IMR-90 (cell line): ENCODE results near the gene NDEL1. TPM values are rescaled to one million over a fixed set of nuclear protein-coding genes. Genes with fewer than 3 reads are reported as not detected.
A peak's percentile ranks its signal among the peaks of the same experiment; 100 is the strongest.

Source experiments
- ATAC-seq: fragments of 200-7000 bp; cut with Tn5 transposase; 2 replicates; pipeline ENCODE4 v1.9.1; 2020; ENCODE audit warnings: low read depth, mild to moderate bottlenecking, moderate library complexity
- BruUV-seq: library from RNA; stranded (reverse); fragments of 400-500 nt; replicated peaks from 2 replicates; lab custom pipeline; 2021; lab: Mats Ljungman, UMichigan
- CTCF ChIA-PET: fragments of 300-600 bp; formaldehyde crosslinking; extraction: SDS; loops from one replicate; lab custom pipeline; 2021; ENCODE audit warnings: antibody characterized with exemption; lab: Yijun Ruan, JAX
- POLR2A ChIA-PET: fragments of 300-600 bp; sonication (Branson Sonifier 250); formaldehyde crosslinking; loops from one replicate; lab custom pipeline; 2022; ENCODE audit warnings: antibody characterized with exemption; ENCODE audit not compliant: unreplicated experiment; lab: Charles Lee
- DNase-seq: peaks from one replicate; pipeline ENCODE4 v3.0.0; 2013
- H2AFZ ChIP-seq: replicated peaks from 2 replicates; pipeline ENCODE3; 2013; ENCODE audit warnings: low read length, mild to moderate bottlenecking; ENCODE audit not compliant: poor library complexity
- H2AK5ac ChIP-seq: 2 replicates; pipeline ENCODE4 v1.6.1; 2013; ENCODE audit warnings: low read depth, low read length, inconsistent platforms
- H2AK9ac ChIP-seq: replicated peaks from 2 replicates; pipeline ENCODE3; 2013; ENCODE audit warnings: mild to moderate bottlenecking, low read depth, low read length, moderate library complexity; ENCODE audit not compliant: poor library complexity
- H2BK120ac ChIP-seq: 2 replicates; pipeline ENCODE4 v1.6.1; 2013; ENCODE audit warnings: low read depth, low read length, inconsistent platforms
- H2BK15ac ChIP-seq: 3 replicates; pipeline ENCODE4 v1.6.1; 2013; ENCODE audit warnings: low read depth, low read length, inconsistent platforms
- H2BK20ac ChIP-seq: 2 replicates; pipeline ENCODE4 v1.6.1; 2013; ENCODE audit warnings: low read depth, mild to moderate bottlenecking, inconsistent platforms, low read length, moderate library complexity
- H2BK5ac ChIP-seq: 2 replicates; pipeline ENCODE4 v1.6.1; 2013; ENCODE audit warnings: mild to moderate bottlenecking, low read depth, low read length, inconsistent platforms; ENCODE audit not compliant: poor library complexity, severe bottlenecking
- H3K14ac ChIP-seq: replicated peaks from 2 replicates; pipeline ENCODE4 v1.6.1; 2013; ENCODE audit warnings: low read depth, low read length, inconsistent platforms
- H3K18ac ChIP-seq: 2 replicates; pipeline ENCODE4 v1.6.1; 2013; ENCODE audit warnings: low read depth, low read length, control low read depth
- H3K23ac ChIP-seq: 2 replicates; pipeline ENCODE4 v1.6.1; 2013; ENCODE audit warnings: low read depth, low read length, inconsistent platforms
- H3K27ac ChIP-seq: 2 replicates; pipeline ENCODE4 v1.5.1; 2013; ENCODE audit warnings: mild to moderate bottlenecking, control low read depth, low read length; ENCODE audit not compliant: insufficient read depth
- H3K27me3 ChIP-seq: 2 replicates; pipeline ENCODE4 v1.6.1; 2013; ENCODE audit warnings: low read length; ENCODE audit not compliant: control insufficient read depth, insufficient read depth
- H3K36me3 ChIP-seq: 2 replicates; pipeline ENCODE4 v1.6.1; 2013; ENCODE audit warnings: low read length, mixed read lengths; ENCODE audit not compliant: control insufficient read depth, insufficient read depth
- H3K4ac ChIP-seq: 2 replicates; pipeline ENCODE4 v1.6.1; 2013; ENCODE audit warnings: low read depth, low read length, inconsistent platforms
- H3K4me1 ChIP-seq: 2 replicates; pipeline ENCODE4 v1.6.1; 2013; ENCODE audit warnings: low read length, mixed read lengths; ENCODE audit not compliant: control insufficient read depth, insufficient read depth
- H3K4me2 ChIP-seq: 2 replicates; pipeline ENCODE4 v1.6.1; 2013; ENCODE audit warnings: low read depth, mild to moderate bottlenecking, control low read depth, low read length, moderate library complexity
- H3K4me3 ChIP-seq: 2 replicates; pipeline ENCODE4 v1.5.1; 2013; ENCODE audit warnings: low read depth, mild to moderate bottlenecking, control low read depth, low read length, moderate library complexity; ENCODE audit not compliant: insufficient read depth
- H3K56ac ChIP-seq: 2 replicates; pipeline ENCODE4 v1.6.1; 2013; ENCODE audit warnings: low read length, inconsistent platforms; ENCODE audit not compliant: insufficient read depth; ENCODE audit errors: extremely low read depth
- H3K79me1 ChIP-seq, 2 experiments: 2 replicates each; pipeline ENCODE4 v1.6.1; 2013; ENCODE audit warnings: low read length in 2 of 2, inconsistent platforms in 1 of 2, low read depth in 1 of 2
- H3K9ac ChIP-seq: 2 replicates; pipeline ENCODE4 v1.6.1; 2013; ENCODE audit warnings: low read depth, low read length, control low read depth
- H3K9me1 ChIP-seq: 2 replicates; pipeline ENCODE4 v1.6.1; 2013; ENCODE audit warnings: low read length, inconsistent platforms; ENCODE audit not compliant: insufficient read depth
- H3K9me3 ChIP-seq: 2 replicates; pipeline ENCODE4 v1.6.1; 2013; ENCODE audit warnings: low read length; ENCODE audit not compliant: control insufficient read depth, insufficient read depth
- H4K20me1 ChIP-seq: 2 replicates; pipeline ENCODE4 v1.6.1; 2013; ENCODE audit warnings: low read length, inconsistent platforms; ENCODE audit not compliant: insufficient read depth
- H4K5ac ChIP-seq: 2 replicates; pipeline ENCODE4 v1.6.1; 2013; ENCODE audit warnings: mild to moderate bottlenecking, low read depth, low read length, control low read depth
- H4K8ac ChIP-seq, 2 experiments: 2 replicates each; pipeline ENCODE4 v1.6.1; 2013; ENCODE audit warnings: low read depth in 2 of 2, low read length in 2 of 2, control low read depth in 1 of 2, inconsistent platforms in 1 of 2
- H4K91ac ChIP-seq: 2 replicates; pipeline ENCODE4 v1.6.1; 2013; ENCODE audit warnings: low read depth, low read length, inconsistent platforms; ENCODE audit not compliant: insufficient read depth
- CHD1 ChIP-seq: IDR thresholded peaks from 2 replicates; pipeline ENCODE4 v1.6.1; 2012; ENCODE audit warnings: low read depth, low read length, improper control_type of control experiment
- MAFK ChIP-seq: IDR thresholded peaks from 2 replicates; pipeline ENCODE4 v1.6.1; 2012; ENCODE audit warnings: low read depth, low read length, improper control_type of control experiment
- MXI1 ChIP-seq: IDR thresholded peaks from 2 replicates; pipeline ENCODE4 v1.6.1; 2012; ENCODE audit warnings: low read depth, mild to moderate bottlenecking, low read length, moderate library complexity, borderline replicate concordance
- RAD21 ChIP-seq: IDR thresholded peaks from 2 replicates; pipeline ENCODE4 v1.6.1; 2012; ENCODE audit warnings: low read length, improper control_type of control experiment
- whole genome bisulfite sequencing, 2 experiments: methylation state at CpG; one replicate each; pipeline versions ENCODE4 v1.1.5 to v1.1.7; 2013; ENCODE audit warnings: missing lambda C conversion rate in 2 of 2; ENCODE audit not compliant: insufficient read length in 1 of 2; ENCODE audit errors: extremely low coverage in 2 of 2; 5-methylcytosine and 5-hydroxymethylcytosine counted together
- dilution Hi-C: fragments of 300-500 bp; cut with HindIII; formaldehyde crosslinking; loops from one replicate; pipeline ENCODE4 v1.14.3; 2018; ENCODE audit warnings: low sequenced_read_pairs; ENCODE audit not compliant: unreplicated experiment
- in situ Hi-C: fragments of 300-500 bp; cut with MboI; formaldehyde crosslinking; loops from 3 replicates; pipeline ENCODE4 v1.14.3; 2019; ENCODE audit warnings: low sequenced_read_pairs, inconsistent platforms, mixed read lengths
- intact Hi-C: fragments of 100-400 bp; cut with micrococcal nuclease; formaldehyde crosslinking; loops from 2 replicates; pipeline ENCODE4 v1.10.0; 2022
- polyA plus RNA-seq, 3 experiments: library from polyadenylated mRNA; depleted of rRNA; stranded (reverse); fragments of >200 nt; gene quantifications; 2 replicates each; pipeline ENCODE4 v1.2.3, GENCODE V29; 2012; ENCODE audit warnings: low replicate concordance in 1 of 3
- total RNA-seq: library from RNA; depleted of rRNA; stranded (reverse); fragments of >200 nt; gene quantifications from 2 replicates; pipeline ENCODE4 v1.2.3, GENCODE V29; 2012
- TF ChIP-seq, protein P1 (sequence below): fragments of 150-350 bp; IDR thresholded peaks from 2 replicates; pipeline ENCODE4 v1.6.1; 2017; ENCODE audit warnings: mild to moderate bottlenecking, antibody characterized with exemption, low read length, low read depth

NDEL1 gene
- total and polyA plus RNA-seq, 2 of the 4 experiments (the other 2 are of a cell fraction): 28.9 to 95.6 TPM

DNA sequence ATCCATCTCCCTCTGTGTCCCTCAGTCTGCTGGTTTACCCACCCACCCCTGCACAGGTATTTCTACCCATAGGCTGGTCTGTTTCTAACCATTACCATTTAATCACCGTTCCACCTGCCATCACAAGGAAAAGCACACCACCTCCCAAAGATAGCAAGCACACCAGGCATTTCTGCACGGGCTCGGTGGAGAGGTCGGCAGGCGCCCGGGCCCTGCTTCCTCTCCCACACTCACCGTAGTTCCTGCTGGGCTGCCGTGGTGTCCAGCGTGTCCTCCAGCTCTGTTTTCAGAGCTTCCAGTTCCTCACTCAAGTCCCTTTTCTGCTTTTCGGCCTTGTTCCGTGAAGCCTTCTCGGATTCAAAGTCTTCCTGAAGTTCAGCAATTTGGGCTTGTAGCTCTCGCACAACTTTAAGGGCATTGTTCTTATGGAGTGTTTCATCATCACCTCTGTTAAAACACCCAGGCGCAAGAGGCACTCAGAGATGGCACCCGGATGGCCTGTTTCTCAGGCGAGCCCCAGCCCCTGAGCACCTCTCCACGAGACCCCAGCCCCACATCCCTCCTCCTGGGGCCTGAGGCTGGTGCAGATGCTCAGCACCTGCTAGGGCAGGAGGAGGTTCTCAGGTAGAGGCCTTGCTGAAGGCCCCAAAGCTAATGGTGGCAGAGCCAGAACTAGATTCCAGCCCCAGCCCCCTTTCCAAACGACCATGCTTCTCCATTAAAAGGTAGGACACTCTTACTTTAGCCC, 69.0 kb downstream of the NDEL1 start:
- Histone ChIP-seq H4K20me1 (no peaks in the 10 kb centered on the region; the same call in 1 of the 2 replicates), H3K36me3 (peaks cover 69% of the 10 kb centered on the region), H2BK120ac (no peak overlapping the region), H2BK15ac (no peak overlapping the region), H2BK5ac (no peak overlapping the region), H2BK20ac (no peak overlapping the region), H2AK5ac (no peak overlapping the region), H2AFZ (no peak overlapping the region), H3K4ac (no peak overlapping the region), H4K91ac (no peak overlapping the region), H4K8ac (no peak overlapping the region), H3K4me1 (peaks cover 8% of the 10 kb centered on the region), H3K27me3 (no peaks in the 10 kb centered on the region), H3K18ac (no peak overlapping the region), H3K4me3 (no peak overlapping the region), H3K27ac (peak overlapping the region; percentile 34; the same call in 1 of the 2 replicates), H3K56ac (no peak overlapping the region), H3K9me3 (no peaks in the 10 kb centered on the region), H3K9ac (no peak overlapping the region), H2AK9ac (no peak overlapping the region), H3K79me1 (peaks cover 0 to 4% of the 10 kb centered on the region in 2 experiments; a peak in 2 of 4 replicates), H3K14ac (no peak overlapping the region), H3K9me1 (no peaks in the 10 kb centered on the region; the same call in 1 of the 2 replicates), H4K5ac (no peak overlapping the region), H3K23ac (no peak overlapping the region), H3K4me2 (no peak overlapping the region)
- ChIA-PET POLR2A (no interaction called here), CTCF (no interaction called here)
- TF ChIP-seq, protein P1, sequence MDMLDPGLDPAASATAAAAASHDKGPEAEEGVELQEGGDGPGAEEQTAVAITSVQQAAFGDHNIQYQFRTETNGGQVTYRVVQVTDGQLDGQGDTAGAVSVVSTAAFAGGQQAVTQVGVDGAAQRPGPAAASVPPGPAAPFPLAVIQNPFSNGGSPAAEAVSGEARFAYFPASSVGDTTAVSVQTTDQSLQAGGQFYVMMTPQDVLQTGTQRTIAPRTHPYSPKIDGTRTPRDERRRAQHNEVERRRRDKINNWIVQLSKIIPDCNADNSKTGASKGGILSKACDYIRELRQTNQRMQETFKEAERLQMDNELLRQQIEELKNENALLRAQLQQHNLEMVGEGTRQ: no peak
- TF ChIP-seq MXI1: no peak
- no peak for TF ChIP-seq CHD1
- no peak for TF ChIP-seq RAD21
- no peak for TF ChIP-seq MAFK
- dilution Hi-C loops: no loop called here
- WGBS, 2 experiments: 100% methylated on average over 7 of the region's 18 CpGs; no CpG with 5 or more reads in 1 of the 2 experiments
- intact Hi-C loops: no loop called here
- no peak for DNase-seq
- BruUV-seq: no TSS peak
- in situ Hi-C loops: no loop called here
- ATAC-seq: no peak
